ENCODE measurements around the gene SERTAD3. TPM values are rescaled to one million over a fixed set of nuclear protein-coding genes. Genes with fewer than 3 reads are reported as not detected.
A peak's percentile ranks its signal among the peaks of the same experiment; 100 is the strongest.
"Not testable (repeated sequence)": the region's sequence is repeated elsewhere in the genome, so short reads cannot be mapped to it uniquely, and the experiment has no call there.

SERTAD3 gene
- 30.6 TPM for polyA plus RNA-seq (ENCODE audit: insufficient read length)
- long read RNA-seq, donor 1, transcript SERTAD3-201 (2 exons, 1,734 nt), result major isoform, 20 of 21 reads
- long read RNA-seq, donor 1, partial matches to known transcripts, result 0 of 21 reads
- long read RNA-seq, donor 1, other reads (novel, unspliced or antisense), result 0 of 21 reads
- long read RNA-seq, donor 2, transcript SERTAD3-201 (2 exons, 1,734 nt), result major isoform, 9 of 9 reads
- long read RNA-seq, donor 2, partial matches to known transcripts, result 0 of 9 reads
- long read RNA-seq, donor 2, other reads (novel, unspliced or antisense), result 0 of 9 reads
- long read RNA-seq, donor 3, transcript SERTAD3-201 (2 exons, 1,734 nt), result major isoform, 7 of 7 reads
- long read RNA-seq, donor 3, partial matches to known transcripts, result 0 of 7 reads
- long read RNA-seq, donor 3, other reads (novel, unspliced or antisense), result 0 of 7 reads
- long read RNA-seq, donor 4, partial matches to known transcripts, result 0 of 1 reads
- long read RNA-seq, donor 4, other reads (novel, unspliced or antisense), result 0 of 1 reads
- long read RNA-seq, donor 5, transcript SERTAD3-201 (2 exons, 1,734 nt), result major isoform, 23 of 25 reads
- long read RNA-seq, donor 5, partial matches to known transcripts, result 0 of 25 reads
- long read RNA-seq, donor 5, other reads (novel, unspliced or antisense), result 0 of 25 reads
- long read RNA-seq, donor 6, transcript SERTAD3-201 (2 exons, 1,734 nt), result major isoform, 9 of 9 reads
- long read RNA-seq, donor 6, partial matches to known transcripts, result 0 of 9 reads
- long read RNA-seq, donor 6, other reads (novel, unspliced or antisense), result 0 of 9 reads
- long read RNA-seq, donor 7, transcript SERTAD3-201 (2 exons, 1,734 nt), result major isoform, 10 of 21 reads
- long read RNA-seq, donor 7, partial matches to known transcripts, result 8 of 21 reads
- long read RNA-seq, donor 7, other reads (novel, unspliced or antisense), result 0 of 21 reads
- long read RNA-seq, donor 8, partial matches to known transcripts, result 0 of 1 reads
- long read RNA-seq, donor 8, other reads (novel, unspliced or antisense), result 0 of 1 reads

- peak; percentile 97 for DNase-seq
Observed at GRCh38 chr19:40444000-40444824, at the start of gene SERTAD3. Gene SERTAD3 (minus strand): TSS chr19:40444335. CDS start chr19:40442080, 2,255 bp downstream.

GRCh38 chr19:40493778-40494177, 49.6 kb upstream of the SERTAD3 start:
- DNase-seq, result no peak

GRCh38 chr19:40492274-40492673, 48.1 kb upstream of the SERTAD3 start:
- no peak for DNase-seq

GRCh38 chr19:40489882-40490230, 45.7 kb upstream of the SERTAD3 start:
- no peak for DNase-seq

DNA sequence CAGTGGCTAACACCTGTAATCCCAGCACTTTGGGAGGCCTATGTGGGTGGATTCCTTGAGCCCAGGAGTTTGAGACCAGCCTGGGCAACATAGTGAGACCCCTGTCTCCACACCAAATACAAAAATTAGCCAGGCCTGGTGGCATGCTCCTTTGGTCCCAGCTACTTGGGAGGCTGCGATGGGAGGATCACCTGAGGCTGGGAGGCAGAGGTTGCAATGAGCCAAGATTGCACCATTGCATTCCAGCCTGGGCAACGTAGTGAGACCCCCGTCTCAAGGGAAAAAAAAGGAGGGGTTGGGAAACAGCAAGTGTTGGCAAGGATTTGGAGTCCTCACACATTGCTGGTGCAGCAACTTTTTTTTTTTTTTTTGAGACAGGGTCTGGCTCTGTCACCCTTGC, 41.9 kb upstream of the SERTAD3 start:
- DNase-seq, result no peak

- DNase-seq, result not testable (repeated sequence)
Observed at GRCh38 chr19:40475878-40476644, 31.9 kb upstream of the SERTAD3 start.

- no peak for DNase-seq
Observed at GRCh38 chr19:40474737-40475136, 30.6 kb upstream of the SERTAD3 start.

DNA sequence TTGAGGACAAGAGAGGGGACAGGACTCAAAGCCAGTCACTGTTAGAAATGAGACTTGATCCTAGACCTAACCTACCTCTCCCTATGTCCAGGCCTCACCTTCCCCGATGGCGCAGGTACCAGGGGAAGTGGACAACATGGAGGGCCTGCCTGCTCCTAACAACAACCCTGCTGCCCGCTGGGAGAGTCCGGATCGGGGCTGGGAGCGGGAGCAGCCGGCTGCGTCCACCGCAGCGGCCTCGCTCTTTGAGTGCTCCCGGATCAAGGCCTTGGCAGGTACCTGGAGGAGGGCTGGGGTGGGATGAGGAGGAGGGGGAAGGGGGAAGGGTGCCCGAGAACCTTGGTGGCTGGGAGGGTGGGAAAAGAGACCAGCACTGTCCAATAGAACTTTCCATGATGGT, 28.4 kb upstream of the SERTAD3 start:
- DNase-seq, result no peak

- no peak for DNase-seq
Observed at GRCh38 chr19:40471111-40471510, 27.0 kb upstream of the SERTAD3 start.

DNA sequence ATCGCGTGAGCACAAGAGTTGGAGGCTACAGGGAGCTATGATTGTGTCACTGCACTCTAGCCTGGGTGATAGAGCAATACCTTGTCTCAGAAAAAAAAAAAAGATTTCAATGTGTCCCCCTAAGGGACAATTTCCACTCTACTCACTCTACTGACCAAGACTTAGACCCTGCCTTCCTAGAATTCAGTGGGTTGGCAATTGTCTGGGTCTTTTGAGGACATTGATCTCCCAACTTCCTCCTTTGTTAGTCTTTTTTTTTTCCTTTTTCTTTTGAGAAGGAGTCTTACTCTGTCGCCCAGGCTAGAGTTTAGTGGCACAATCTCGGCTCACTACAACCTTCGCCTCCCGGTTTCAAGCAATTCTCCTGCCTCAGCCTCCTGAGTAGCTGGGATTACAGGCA, 24.9 kb upstream of the SERTAD3 start:
- no peak for DNase-seq

- no peak for DNase-seq
Observed at GRCh38 chr19:40466985-40467734, 23.0 kb upstream of the SERTAD3 start, which contains the start of gene SPTBN4. Gene SPTBN4 (plus strand): TSS chr19:40467001. CDS start chr19:40472622, 5,621 bp downstream.

- no peak for DNase-seq
Observed at GRCh38 chr19:40466219-40466984, 22.3 kb upstream of the SERTAD3 start.

DNA sequence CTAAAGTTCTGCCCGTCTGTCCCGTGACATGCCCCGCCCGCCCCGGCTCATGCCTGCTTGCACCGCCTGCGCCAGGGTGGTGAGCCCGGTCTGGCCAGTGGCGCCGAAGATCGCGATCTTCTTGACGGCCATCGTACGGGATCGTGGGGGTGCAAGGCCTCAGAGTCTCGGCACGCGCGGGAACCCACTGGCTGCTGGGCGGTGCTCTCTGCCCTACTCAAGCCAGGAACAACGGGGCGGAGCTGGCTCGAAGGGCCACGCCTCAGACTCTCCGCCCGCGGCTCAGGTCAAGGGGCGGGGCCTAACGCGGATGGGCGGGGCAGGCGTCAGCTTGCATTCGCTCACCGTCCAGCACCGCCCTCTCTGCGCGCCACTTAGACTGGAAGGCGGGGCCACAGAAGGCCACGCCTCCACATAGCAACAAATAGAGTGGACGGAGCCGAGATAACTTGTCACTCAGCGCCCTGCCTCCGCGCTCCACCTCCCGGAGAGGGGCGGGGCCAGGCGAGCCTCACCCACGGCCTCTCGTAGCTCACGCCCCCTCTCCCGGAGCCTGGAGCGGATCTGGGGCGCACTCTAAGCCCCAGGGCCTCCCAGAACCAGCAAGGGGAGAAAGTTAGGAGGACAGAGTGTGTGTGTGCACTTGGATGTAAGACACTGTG, 21.6 kb upstream of the SERTAD3 start, which contains the start of gene BLVRB:
BLVRB (minus strand) TSS at position 189 of the 662 bp plus-strand sequence; CDS start at position 132, 57 bp downstream.
- DNase-seq, result peak; percentile 99

GRCh38 chr19:40465025-40465556, 21.0 kb upstream of the SERTAD3 start:
- DNase-seq, result no peak

DNA sequence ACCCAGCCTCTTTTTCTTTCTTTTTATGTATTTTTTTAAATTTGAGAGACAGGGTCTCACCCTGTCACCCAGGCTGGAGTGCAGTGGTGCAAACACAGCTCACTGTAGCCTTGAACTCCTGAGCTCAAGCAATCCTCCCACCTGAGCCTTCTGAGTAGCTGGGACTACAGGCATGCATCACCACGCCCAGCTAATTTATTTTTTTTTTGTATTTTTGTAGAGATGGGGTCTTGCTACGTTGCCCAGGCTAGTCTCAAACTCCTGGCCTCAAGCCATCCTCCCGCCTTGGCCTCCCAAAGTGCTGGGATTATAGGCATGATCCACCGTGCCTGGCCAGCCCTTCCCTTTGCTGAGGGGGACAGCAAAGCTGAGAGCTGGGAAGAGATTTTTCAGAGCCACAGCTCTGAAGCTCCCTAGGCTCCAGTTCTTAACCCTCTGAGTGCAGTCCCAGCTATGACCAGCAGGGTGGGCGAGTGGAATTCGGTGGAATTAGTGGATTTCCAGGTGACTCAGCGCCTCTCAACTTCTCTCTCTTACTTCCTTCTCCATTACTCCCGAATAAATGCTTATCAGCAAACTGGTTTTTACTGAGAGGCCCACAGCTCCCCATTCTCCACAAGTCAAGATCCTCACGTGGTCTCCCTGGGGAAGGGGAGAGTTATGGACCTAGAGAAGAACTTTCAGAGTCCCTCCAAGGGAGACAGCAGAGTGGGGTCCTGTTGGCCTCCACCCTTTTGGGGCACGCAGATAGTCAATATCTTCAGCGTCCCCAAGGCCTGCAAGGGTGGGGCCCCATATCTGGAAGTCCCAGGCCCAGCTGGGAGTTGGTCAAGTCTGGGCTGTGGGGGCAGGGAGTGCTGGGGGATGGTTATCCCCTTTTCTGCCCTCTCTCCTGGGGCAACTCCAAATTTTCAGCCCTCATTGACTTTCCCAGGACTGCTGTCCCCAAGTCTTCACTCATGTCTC, 20.2 kb upstream of the SERTAD3 start:
- peak; percentile 83 for DNase-seq

- not testable (repeated sequence) for DNase-seq
Observed at GRCh38 chr19:40463587-40464037, 19.5 kb upstream of the SERTAD3 start.

GRCh38 chr19:40461669-40462221, 17.6 kb upstream of the SERTAD3 start:
- no peak for DNase-seq
